OCI-LY7 (cell line): Measurements from ENCODE around the gene ATXN1. TPM values are rescaled to one million over a fixed set of nuclear protein-coding genes. Genes with fewer than 3 reads are reported as not detected.

Experiments
- BruUV-seq: library from RNA; stranded (reverse); fragments of 400-500 nt; replicated peaks from 2 replicates; lab custom pipeline; 2021; lab: Mats Ljungman, UMichigan
- CTCF ChIA-PET: fragments of 300-600 bp; sonication (Branson Sonifier 250); formaldehyde crosslinking; loops from one replicate; lab custom pipeline; 2022; ENCODE audit warnings: antibody characterized with exemption; ENCODE audit not compliant: unreplicated experiment; lab: Charles Lee
- POLR2A ChIA-PET: fragments of 300-600 bp; sonication (Branson Sonifier 250); formaldehyde crosslinking; loops from one replicate; lab custom pipeline; 2022; ENCODE audit warnings: antibody characterized with exemption; lab: Charles Lee
- DNase-seq: peaks from one replicate; pipeline ENCODE4 v3.0.0-alpha.2; 2015; ENCODE audit warnings: low spot score
- H2AFZ ChIP-seq: fragments of 200-600 bp; sonication (generic), shearing (Covaris generic); 2 replicates; pipeline ENCODE4 v1.6.1; 2014; ENCODE audit warnings: mild to moderate bottlenecking, antibody characterized with exemption, low read length, moderate library complexity
- H3K27ac ChIP-seq: fragments of 200-600 bp; sonication (generic); 2 replicates; pipeline ENCODE4 v1.5.1; 2014; ENCODE audit warnings: mixed run types, low read depth, mild to moderate bottlenecking, moderate library complexity, low read length, inconsistent platforms; ENCODE audit not compliant: poor library complexity, severe bottlenecking
- H3K36me3 ChIP-seq: fragments of 200-600 bp; sonication (generic); 2 replicates; pipeline ENCODE4 v1.6.1; 2014; ENCODE audit warnings: mild to moderate bottlenecking, antibody characterized with exemption, low read length, moderate library complexity, mixed read lengths; ENCODE audit not compliant: insufficient read depth
- H3K4me1 ChIP-seq: fragments of 200-600 bp; sonication (generic); 2 replicates; pipeline ENCODE4 v1.5.1; 2014; ENCODE audit warnings: mild to moderate bottlenecking, low read length; ENCODE audit not compliant: insufficient read depth, poor library complexity, severe bottlenecking
- H3K4me2 ChIP-seq: fragments of 200-600 bp; sonication (generic); 2 replicates; pipeline ENCODE4 v1.6.1; 2014; ENCODE audit warnings: mild to moderate bottlenecking, low read length
- H3K4me3 ChIP-seq: fragments of 200-600 bp; sonication (generic); 2 replicates; pipeline ENCODE4 v1.5.1; 2014; ENCODE audit warnings: mild to moderate bottlenecking, low read depth, low read length; ENCODE audit not compliant: poor library complexity, severe bottlenecking
- H3K79me2 ChIP-seq: fragments of 200-600 bp; sonication (generic); 2 replicates; pipeline ENCODE4 v1.6.1; 2016; ENCODE audit warnings: low read depth, mild to moderate bottlenecking, low read length, moderate library complexity, mixed read lengths; ENCODE audit not compliant: insufficient read depth
- H3K9me2 ChIP-seq: fragments of 200-600 bp; sonication (generic); 2 replicates; pipeline ENCODE4 v1.6.1; 2016; ENCODE audit warnings: mild to moderate bottlenecking, low read length, mixed read lengths; ENCODE audit not compliant: insufficient read depth
- H3K9me3 ChIP-seq: fragments of 200-600 bp; sonication (generic); 2 replicates; pipeline ENCODE4 v1.6.1; 2014; ENCODE audit warnings: mild to moderate bottlenecking, mixed run types, low read length, mixed read lengths
- H4K20me1 ChIP-seq: fragments of 200-600 bp; sonication (generic); 2 replicates; pipeline ENCODE4 v1.6.1; 2014; ENCODE audit warnings: mild to moderate bottlenecking, antibody characterized with exemption, low read length, moderate library complexity, mixed read lengths; ENCODE audit not compliant: insufficient read depth
- EZH2phosphoT487 ChIP-seq: fragments of 200-600 bp; sonication (generic); IDR thresholded peaks from 2 replicates; pipeline ENCODE4 v1.6.1; 2018; ENCODE audit warnings: low read depth, borderline replicate concordance, mild to moderate bottlenecking, mixed run types, antibody characterized with exemption, low read length, moderate library complexity, mixed read lengths
- intact Hi-C: fragments of 100-400 bp; cut with micrococcal nuclease; formaldehyde crosslinking; loops from one replicate; pipeline ENCODE4 v1.10.0; 2022; ENCODE audit not compliant: unreplicated experiment
- total RNA-seq, 2 experiments: library from RNA; depleted of rRNA in 1 of 2; stranded (reverse); fragments of >200 nt in 1 of 2; shearing (Covaris generic) in 1 of 2; gene quantifications; 2 replicates each; pipeline ENCODE4 v1.2.3, GENCODE V29; 2014 to 2022
- TF ChIP-seq, protein P1 (sequence below): fragments of 200-600 bp; sonication (generic); conservative IDR thresholded peaks from 2 replicates; pipeline ENCODE4 v1.5.1; 2014; ENCODE audit warnings: mild to moderate bottlenecking, antibody characterized with exemption, low read length, moderate library complexity, mixed read lengths

The ATXN1 gene
- total RNA-seq, 2 experiments from 2014 or later, result not detected

DNA sequence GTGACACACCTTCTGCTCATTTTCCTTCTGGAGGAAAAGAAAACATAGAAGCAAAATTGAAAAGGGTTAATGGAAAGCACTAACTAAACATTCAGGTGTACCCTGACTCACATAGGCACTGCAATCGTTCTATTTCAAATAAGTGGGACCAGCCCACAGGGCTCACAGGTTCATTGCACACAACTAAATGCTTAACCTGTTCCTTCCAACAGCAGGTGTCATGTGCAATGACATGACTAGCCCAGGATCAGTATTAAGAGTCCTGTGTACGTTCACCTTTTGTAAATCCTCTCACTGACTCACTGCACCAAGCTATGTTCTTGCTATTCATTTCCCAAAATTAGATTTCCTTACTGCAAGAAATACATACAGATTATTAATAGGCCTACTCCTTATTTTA is 371.6 kb downstream of the ATXN1 start:
- Histone ChIP-seq H3K4me2 (no peak overlapping the region), H3K36me3 (no peaks in the 10 kb centered on the region), H2AFZ (no peak overlapping the region), H3K4me1 (no peaks in the 10 kb centered on the region), H3K4me3 (no peak overlapping the region), H3K9me2 (no peaks in the 10 kb centered on the region; the same call in 1 of the 2 replicates), H3K9me3 (no peaks in the 10 kb centered on the region), H3K27ac (no peak overlapping the region), H3K79me2 (no peaks in the 10 kb centered on the region), H4K20me1 (no peaks in the 10 kb centered on the region)
- CTCF ChIA-PET, result no interaction called here
- intact Hi-C loops, result no loop called here
- POLR2A ChIA-PET, result no interaction called here
- TF ChIP-seq, protein P1, sequence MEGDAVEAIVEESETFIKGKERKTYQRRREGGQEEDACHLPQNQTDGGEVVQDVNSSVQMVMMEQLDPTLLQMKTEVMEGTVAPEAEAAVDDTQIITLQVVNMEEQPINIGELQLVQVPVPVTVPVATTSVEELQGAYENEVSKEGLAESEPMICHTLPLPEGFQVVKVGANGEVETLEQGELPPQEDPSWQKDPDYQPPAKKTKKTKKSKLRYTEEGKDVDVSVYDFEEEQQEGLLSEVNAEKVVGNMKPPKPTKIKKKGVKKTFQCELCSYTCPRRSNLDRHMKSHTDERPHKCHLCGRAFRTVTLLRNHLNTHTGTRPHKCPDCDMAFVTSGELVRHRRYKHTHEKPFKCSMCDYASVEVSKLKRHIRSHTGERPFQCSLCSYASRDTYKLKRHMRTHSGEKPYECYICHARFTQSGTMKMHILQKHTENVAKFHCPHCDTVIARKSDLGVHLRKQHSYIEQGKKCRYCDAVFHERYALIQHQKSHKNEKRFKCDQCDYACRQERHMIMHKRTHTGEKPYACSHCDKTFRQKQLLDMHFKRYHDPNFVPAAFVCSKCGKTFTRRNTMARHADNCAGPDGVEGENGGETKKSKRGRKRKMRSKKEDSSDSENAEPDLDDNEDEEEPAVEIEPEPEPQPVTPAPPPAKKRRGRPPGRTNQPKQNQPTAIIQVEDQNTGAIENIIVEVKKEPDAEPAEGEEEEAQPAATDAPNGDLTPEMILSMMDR, result no peak
- TF ChIP-seq EZH2phosphoT487, result no peak
- no peak for DNase-seq
- no TSS peak for BruUV-seq

DNA sequence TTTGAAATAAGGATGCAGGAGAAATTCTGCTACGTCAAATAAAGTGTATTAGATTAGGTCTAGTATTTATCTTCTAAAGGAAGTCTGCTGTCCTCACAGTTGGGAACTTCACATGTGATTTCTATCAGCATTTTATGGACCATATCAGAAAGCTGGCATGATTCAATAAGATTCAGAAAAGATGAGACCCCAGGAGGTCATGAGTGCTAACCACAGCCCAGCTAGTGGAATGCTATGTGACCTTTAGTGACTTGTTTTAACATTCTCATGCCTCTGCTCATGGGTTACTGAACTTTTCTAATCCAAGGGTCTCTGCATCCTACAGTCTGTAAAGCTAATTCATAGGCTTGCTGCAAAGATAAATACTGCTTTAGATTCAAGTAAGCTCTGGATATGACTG is 372.8 kb downstream of the ATXN1 start:
- no peaks in the 10 kb centered on the region for H3K4me1 ChIP-seq
- H4K20me1 ChIP-seq, result no peaks in the 10 kb centered on the region
- no peaks in the 10 kb centered on the region for H3K9me2 ChIP-seq
- no peak overlapping the region for H3K4me3 ChIP-seq
- TF ChIP-seq EZH2phosphoT487, result no peak
- TF ChIP-seq, protein P1, result no peak
- H3K79me2 ChIP-seq, result no peaks in the 10 kb centered on the region
- DNase-seq, result no peak
- no peak overlapping the region for H2AFZ ChIP-seq
- no TSS peak for BruUV-seq
- no peak overlapping the region for H3K27ac ChIP-seq
- POLR2A ChIA-PET, result interaction anchor here (0.6 to 1.1 kb wide), 2 partner anchors 13 to 1630 kb away, joined by 3 read pairs; no protein-coding TSS in a partner anchor
- no peaks in the 10 kb centered on the region for H3K36me3 ChIP-seq
- CTCF ChIA-PET, result no interaction called here
- H3K4me2 ChIP-seq, result no peak overlapping the region
- intact Hi-C loops, result no loop called here
- no peaks in the 10 kb centered on the region for H3K9me3 ChIP-seq

DNA sequence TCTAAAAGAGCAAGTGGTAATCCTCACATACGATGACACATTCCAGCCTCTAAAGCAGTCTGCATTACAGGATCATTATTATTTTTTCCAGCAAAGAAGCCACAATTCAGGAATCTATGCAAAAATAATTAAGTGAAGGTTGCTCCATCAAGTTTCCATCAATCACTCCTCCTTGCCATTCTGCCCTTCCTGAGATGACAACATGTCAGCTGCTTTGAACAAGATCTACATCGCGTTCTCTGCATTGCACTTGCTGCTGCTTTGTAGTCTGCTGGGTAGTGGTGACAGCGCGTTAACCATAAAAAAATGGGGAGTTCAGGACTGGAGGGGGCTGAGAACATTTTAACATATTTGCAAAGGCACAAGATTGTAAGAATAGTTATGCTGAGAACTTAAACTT is 375.2 kb downstream of the ATXN1 start:
- Histone ChIP-seq H3K4me1 (no peaks in the 10 kb centered on the region), H3K9me3 (no peaks in the 10 kb centered on the region), H3K9me2 (no peaks in the 10 kb centered on the region), H3K79me2 (no peaks in the 10 kb centered on the region), H3K27ac (no peak overlapping the region), H3K4me2 (no peak overlapping the region), H4K20me1 (no peaks in the 10 kb centered on the region), H3K4me3 (no peak overlapping the region), H3K36me3 (no peaks in the 10 kb centered on the region), H2AFZ (no peak overlapping the region)
- intact Hi-C loops, result no loop called here
- BruUV-seq, result no TSS peak
- no peak for DNase-seq
- ChIA-PET CTCF (no interaction called here), POLR2A (no interaction called here)
- TF ChIP-seq, protein P1, result no peak
- no peak for TF ChIP-seq EZH2phosphoT487
